Keratinocyte (primary cell): ENCODE data around the gene PHETA1. TPM values are rescaled to one million over a fixed set of nuclear protein-coding genes. Genes with fewer than 3 reads are reported as not detected.

Experiments
- DNase-seq: peaks from one replicate; pipeline ENCODE4 v3.0.0-alpha.2; 2011; ENCODE audit warnings: low read depth, missing footprints, low spot score
- FAIRE-seq: peaks from 2 replicates; lab custom pipeline; 2011; peaks lifted over from hg19 to GRCh38; lab: Jason Lieb, UNC
- H2AFZ ChIP-seq: 2 replicates; pipeline ENCODE4 v1.6.0; 2012; ENCODE audit warnings: low read length, control low read depth, inconsistent platforms; ENCODE audit not compliant: control insufficient read depth
- H3K27ac ChIP-seq: 2 replicates; pipeline ENCODE4 v1.5.1; 2011; ENCODE audit warnings: low read length; ENCODE audit not compliant: control insufficient read depth, insufficient read depth
- H3K27me3 ChIP-seq: 3 replicates; pipeline ENCODE4 v1.6.0; 2011; ENCODE audit warnings: low read length; ENCODE audit not compliant: control insufficient read depth, insufficient read depth; ENCODE audit errors: extremely low read depth
- H3K36me3 ChIP-seq, 2 experiments: 2 replicates in 1 of 2; 3 replicates in 1 of 2; pipeline ENCODE4 v1.5.1; 2011; ENCODE audit warnings: low read length in 2 of 2, mild to moderate bottlenecking in 1 of 2; ENCODE audit not compliant: control insufficient read depth in 2 of 2, insufficient read depth in 2 of 2; ENCODE audit errors: extremely low read depth in 1 of 2
- H3K4me1 ChIP-seq: 3 replicates; pipeline ENCODE4 v1.5.1; 2011; ENCODE audit warnings: low read length; ENCODE audit not compliant: control insufficient read depth, insufficient read depth; ENCODE audit errors: extremely low read depth
- H3K4me2 ChIP-seq: 3 replicates; pipeline ENCODE4 v1.6.0; 2011; ENCODE audit warnings: low read depth, low read length; ENCODE audit not compliant: control insufficient read depth, insufficient read depth; ENCODE audit errors: extremely low read depth
- H3K4me3 ChIP-seq, 3 experiments: fragments of 200-600 bp in 1 of 3; sonication (generic) in 1 of 3; 2 replicates in 2 of 3; 3 replicates in 1 of 3; pipeline ENCODE4 v1.5.1; 2011 to 2016; ENCODE audit warnings: low read length in 3 of 3, mild to moderate bottlenecking in 3 of 3, control low read depth in 2 of 3, inconsistent platforms in 1 of 3, low read depth in 1 of 3, mixed read lengths in 1 of 3, mixed run types in 1 of 3, moderate library complexity in 1 of 3; ENCODE audit not compliant: control insufficient read depth in 2 of 3, insufficient read depth in 2 of 3; ENCODE audit errors: extremely low read depth in 1 of 3
- H3K79me2 ChIP-seq: 2 replicates; pipeline ENCODE4 v1.6.0; 2012; ENCODE audit warnings: low read length; ENCODE audit not compliant: control insufficient read depth, insufficient read depth
- H3K9ac ChIP-seq: 3 replicates; pipeline ENCODE4 v1.6.0; 2011; ENCODE audit warnings: low read length; ENCODE audit not compliant: control insufficient read depth, insufficient read depth; ENCODE audit errors: extremely low read depth
- H3K9me1 ChIP-seq: 3 replicates; pipeline ENCODE4 v1.6.0; 2011; ENCODE audit warnings: low read length; ENCODE audit not compliant: control insufficient read depth, insufficient read depth; ENCODE audit errors: extremely low read depth
- H3K9me3 ChIP-seq: 2 replicates; pipeline ENCODE4 v1.5.1; 2012; ENCODE audit warnings: low read depth, low read length; ENCODE audit not compliant: control insufficient read depth
- H4K20me1 ChIP-seq: 3 replicates; pipeline ENCODE4 v1.6.0; 2011; ENCODE audit warnings: low read length; ENCODE audit not compliant: control insufficient read depth, insufficient read depth; ENCODE audit errors: extremely low read depth
- CTCF ChIP-seq, 3 experiments: IDR thresholded peaks in 1 of 3; conservative IDR thresholded peaks in 1 of 3; optimal IDR thresholded peaks in 1 of 3; 2 replicates in 2 of 3; 3 replicates in 1 of 3; pipeline versions ENCODE3 to v1.5.1; 2011; ENCODE audit warnings: low read length in 3 of 3, mild to moderate bottlenecking in 3 of 3, moderate library complexity in 2 of 3, control low read depth in 1 of 3, inconsistent platforms in 1 of 3; ENCODE audit not compliant: insufficient read depth in 2 of 3; ENCODE audit errors: extremely low read depth in 1 of 3
- EZH2 ChIP-seq: IDR thresholded peaks from one replicate; pipeline ENCODE4 v1.6.1; 2012; ENCODE audit warnings: inconsistent platforms, mild to moderate bottlenecking, low read length, moderate library complexity
- dilution Hi-C: fragments of 300-500 bp; cut with MboI; formaldehyde crosslinking; loops from one replicate; pipeline ENCODE4 v1.7.0; 2020; ENCODE audit warnings: low sequenced_read_pairs; ENCODE audit not compliant: extremely low pct_ligation_motif_present
- polyA plus RNA-seq, 5 experiments: library from polyadenylated mRNA; depleted of rRNA in 3 of 5; stranded (reverse) in 3 of 5; stranded (forward) in 1 of 5; unstranded in 1 of 5; fragments of >200 nt; gene quantifications; 1 replicate in 1 of 5; 2 replicates in 3 of 5; 3 replicates in 1 of 5; pipeline versions ENCODE4 v1.2.1 to v1.2.3, GENCODE V29; 2011 to 2012; ENCODE audit warnings: missing spikeins in 2 of 5, low read depth in 1 of 5, low replicate concordance in 1 of 5

The PHETA1 gene
- polyA plus RNA-seq, 1 donor (not counting 4 experiments of a cell fraction or from before 2014, with no cell fraction given), result 1.7 TPM

GRCh38 chr12:111362687-111363475 lies 6.0 kb downstream of the PHETA1 start:
- H3K79me2 ChIP-seq, result no peaks in the 10 kb centered on the region
- dilution Hi-C loops, result no loop called here
- H4K20me1 ChIP-seq, result no peaks in the 10 kb centered on the region
- H3K36me3 ChIP-seq, result peaks cover 1 to 2% of the 10 kb centered on the region in 2 experiments
- no peaks in the 10 kb centered on the region for H3K9me1 ChIP-seq
- no peak overlapping the region for H3K4me3 ChIP-seq
- no peaks in the 10 kb centered on the region for H3K27me3 ChIP-seq
- no peak for TF ChIP-seq EZH2
- TF ChIP-seq CTCF (optimal IDR thresholded peaks at IDR 0.05 in 1 of 3, IDR thresholded peaks at IDR 0.05 in 1 of 3, conservative IDR thresholded peaks at IDR 0.05 in 1 of 3; ENCODE audit: extremely low read depth in 1 of 3, insufficient read depth in 2 of 3, low read length in 3 of 3), result no peak
- no peak overlapping the region for H3K4me2 ChIP-seq
- FAIRE-seq (no peak), DNase-seq (no peak)
- no peak overlapping the region for H3K9ac ChIP-seq
- H3K9me3 ChIP-seq, result no peaks in the 10 kb centered on the region
- H2AFZ ChIP-seq, result no peak overlapping the region
- no peak overlapping the region for H3K27ac ChIP-seq
- peaks cover 5% of the 10 kb centered on the region for H3K4me1 ChIP-seq

DNA sequence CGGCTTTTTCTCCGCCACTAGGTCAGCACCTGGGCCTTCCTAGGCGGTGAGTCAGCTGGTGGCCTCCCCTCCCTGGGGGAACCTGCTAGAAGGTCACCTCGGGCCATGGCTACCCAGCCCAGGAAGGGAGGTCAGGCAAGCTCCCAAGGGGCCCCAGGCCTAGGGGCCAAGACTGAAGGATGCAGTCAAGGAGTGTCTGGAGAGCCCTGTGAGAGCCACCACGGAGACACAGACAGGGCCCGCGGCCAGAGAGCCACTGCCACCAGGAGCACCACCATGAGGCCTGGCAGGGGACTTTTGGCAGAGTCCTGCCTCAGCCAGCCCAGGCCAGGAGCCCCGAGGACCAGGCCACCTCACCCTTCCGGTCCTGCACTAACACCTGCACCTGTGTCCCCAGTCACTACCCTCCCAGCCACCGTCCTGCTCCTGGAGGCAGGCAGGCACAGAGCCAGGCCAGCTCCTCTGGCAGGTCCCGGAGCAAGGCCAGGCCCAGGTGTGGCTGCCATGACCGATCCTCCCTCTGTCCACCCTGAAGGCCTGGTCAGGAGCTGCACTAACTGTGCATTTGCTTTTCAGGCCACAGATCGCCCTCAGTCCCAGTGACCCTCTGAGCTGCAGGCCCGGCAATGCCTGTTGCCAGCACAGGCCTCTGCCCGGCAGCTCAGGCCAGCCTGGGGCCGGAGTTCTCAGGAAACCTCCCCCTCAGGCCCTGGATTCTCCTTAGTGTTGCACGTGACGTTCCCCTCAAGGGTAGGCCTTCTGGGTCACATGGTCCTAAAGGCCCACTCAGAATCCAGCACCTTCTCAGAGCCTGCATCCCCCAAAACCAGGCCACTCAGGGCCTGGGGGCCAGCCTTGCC lies 6.9 kb downstream of the PHETA1 start:
- Histone ChIP-seq H2AFZ (no peak overlapping the region), H4K20me1 (no peaks in the 10 kb centered on the region), H3K79me2 (no peaks in the 10 kb centered on the region), H3K9ac (no peak overlapping the region), H3K9me1 (no peaks in the 10 kb centered on the region), H3K4me2 (no peak overlapping the region), H3K4me3 (no peak overlapping the region), H3K27ac (no peak overlapping the region), H3K4me1 (no peaks in the 10 kb centered on the region), H3K36me3 (peaks cover 1 to 2% of the 10 kb centered on the region in 2 experiments), H3K9me3 (no peaks in the 10 kb centered on the region), H3K27me3 (no peaks in the 10 kb centered on the region)
- TF ChIP-seq EZH2, result no peak
- no peak for TF ChIP-seq CTCF (optimal IDR thresholded peaks at IDR 0.05 in 1 of 3, IDR thresholded peaks at IDR 0.05 in 1 of 3, conservative IDR thresholded peaks at IDR 0.05 in 1 of 3; ENCODE audit: extremely low read depth in 1 of 3, insufficient read depth in 2 of 3, low read length in 3 of 3)
- dilution Hi-C loops, result no loop called here
- FAIRE-seq (no peak), DNase-seq (no peak)
